GM23338 (cell line): ENCODE data around the gene DIPK1A. TPM values are rescaled to one million over a fixed set of nuclear protein-coding genes. Genes with fewer than 3 reads are reported as not detected.

Source experiments
- CREB1 ChIP-seq: fragments of 250-450 bp; sonication (Bioruptor Pico); IDR thresholded peaks from 2 replicates; pipeline ENCODE4 v1.5.0; 2020; ENCODE audit warnings: low read depth, mild to moderate bottlenecking, moderate library complexity
- ZNF462 ChIP-seq: fragments of 250-450 bp; sonication (Bioruptor Pico); IDR thresholded peaks from 2 replicates; pipeline ENCODE4 v1.5.0; 2020; ENCODE audit warnings: mild to moderate bottlenecking, moderate library complexity
- polyA plus RNA-seq: library from polyadenylated mRNA; unstranded; fragments of >200 nt; fragmentation: Nextera tagmentation; extraction: Ambion mirVana; gene quantifications from 2 replicates; pipeline ENCODE4 v1.2.1, GENCODE V29; 2016
- small RNA-seq: library from RNA; depleted of rRNA; stranded (forward); fragments of <200 nt; gene quantifications from one replicate; pipeline ENCODE3, GENCODE V24; 2014; ENCODE audit warnings: low replicate concordance
- total RNA-seq: library from RNA; depleted of rRNA; stranded (reverse); fragments of >200 nt; shearing (Covaris generic); gene quantifications from 2 replicates; pipeline ENCODE4 v1.2.3, GENCODE V29; 2014; rRNA removed
- TF ChIP-seq, protein P1 (sequence below): IDR thresholded peaks from 2 replicates; pipeline ENCODE4 v1.6.1; 2016; ENCODE audit warnings: antibody characterized with exemption

The DIPK1A gene
- total and polyA plus RNA-seq, 2 experiments from 2014 or later = 4.8 to 6.1 TPM

GRCh38 chr1:92792340-92792782 lies 168.9 kb downstream of the DIPK1A start (continued):
- no peak for TF ChIP-seq CREB1 (CRISPR knock-in tag)
- no peak for TF ChIP-seq ZNF462 (CRISPR knock-in tag)
- TF ChIP-seq, protein P1, sequence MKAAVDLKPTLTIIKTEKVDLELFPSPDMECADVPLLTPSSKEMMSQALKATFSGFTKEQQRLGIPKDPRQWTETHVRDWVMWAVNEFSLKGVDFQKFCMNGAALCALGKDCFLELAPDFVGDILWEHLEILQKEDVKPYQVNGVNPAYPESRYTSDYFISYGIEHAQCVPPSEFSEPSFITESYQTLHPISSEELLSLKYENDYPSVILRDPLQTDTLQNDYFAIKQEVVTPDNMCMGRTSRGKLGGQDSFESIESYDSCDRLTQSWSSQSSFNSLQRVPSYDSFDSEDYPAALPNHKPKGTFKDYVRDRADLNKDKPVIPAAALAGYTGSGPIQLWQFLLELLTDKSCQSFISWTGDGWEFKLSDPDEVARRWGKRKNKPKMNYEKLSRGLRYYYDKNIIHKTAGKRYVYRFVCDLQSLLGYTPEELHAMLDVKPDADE = no peak

Small RNA genes within 50 kb of the gene (small RNA-seq; reads per million reads assigned to genes)
- gene RF00432 = not detected
- not detected for gene RN7SL692P
- gene RNU6-210P = not detected
- not detected for gene RNU6-970P
- 3.8 reads per million, percentile 91 among the genes with 10 or more reads in this experiment for gene SNORA66
- not detected for gene SNORD21

Other genes starting within 250 kb of the DIPK1A start
- gene EVI5, start 176.4 kb downstream of the DIPK1A start, total RNA-seq = 6.5 and 15.6 TPM in 2 replicates
- gene EVI5, start 176.4 kb downstream of the DIPK1A start, polyA plus RNA-seq = 16.7 and 24.8 TPM in 2 replicates
- 2,030 and 2,182 TPM in 2 replicates for gene RPL5, start 129.4 kb downstream of the DIPK1A start, total RNA-seq
- 3,547 and 4,172 TPM in 2 replicates for gene RPL5, start 129.4 kb downstream of the DIPK1A start, polyA plus RNA-seq
- gene MTF2, start 117.8 kb upstream of the DIPK1A start, total RNA-seq = 77.2 and 82.1 TPM in 2 replicates
- 105 and 133 TPM in 2 replicates for gene MTF2, start 117.8 kb upstream of the DIPK1A start, polyA plus RNA-seq
- 45.2 and 52.2 TPM in 2 replicates for gene TMED5, start 219.0 kb upstream of the DIPK1A start, total RNA-seq
- gene TMED5, start 219.0 kb upstream of the DIPK1A start, polyA plus RNA-seq = 20.2 and 25.0 TPM in 2 replicates
- 7.5 and 16.3 TPM in 2 replicates for gene CCDC18, start 219.3 kb upstream of the DIPK1A start, total RNA-seq
- 37.0 and 47.9 TPM in 2 replicates for gene CCDC18, start 219.3 kb upstream of the DIPK1A start, polyA plus RNA-seq